Activated naive CD4-positive, alpha-beta T cell treated with anti-CD3 and anti-CD28 coated beads, Interleukin-2, amount 50 U/mL, for 72 hours (primary cell): ENCODE results near the gene HAL. TPM values are rescaled to one million over a fixed set of nuclear protein-coding genes. Genes with fewer than 3 reads are reported as not detected.
A peak's percentile ranks its signal among the peaks of the same experiment; 100 is the strongest.
"Not testable (repeated sequence)": the region's sequence is repeated elsewhere in the genome, so short reads cannot be mapped to it uniquely, and the experiment has no call there.

ENCODE experiments used
- ATAC-seq, 2 donors: fragments of 150-1000 bp; cut with Tn5 transposase; 2 replicates each; pipeline ENCODE4 v1.10.0; 2021; ENCODE audit warnings: mild to moderate bottlenecking in 2 of 2, moderate library complexity in 2 of 2
- DNase-seq, 2 donors: peaks; one replicate each; pipeline ENCODE4 v3.0.0; 2021 to 2022; ENCODE audit warnings: low spot score in 2 of 2
- H3K27ac Mint-ChIP-seq, 2 donors: one replicate each; pipeline ENCODE4 v1.8.0; 2022; ENCODE audit warnings: mild to moderate bottlenecking in 2 of 2, mixed read lengths in 2 of 2
- H3K36me3 Mint-ChIP-seq, 2 donors: one replicate each; pipeline ENCODE4 v1.8.0; 2022; ENCODE audit warnings: mixed read lengths in 2 of 2
- H3K9me3 Mint-ChIP-seq, 2 donors: one replicate each; pipeline ENCODE4 v1.8.0; 2022; ENCODE audit warnings: mixed read lengths in 2 of 2
- total RNA-seq, 2 donors: library from RNA; stranded (reverse); gene quantifications; one replicate each; pipeline ENCODE4 v1.2.3, GENCODE V29; 2022

Gene HAL
- total RNA-seq, 2 donors from 2014 or later: 0.39 to 1.2 TPM

DNA sequence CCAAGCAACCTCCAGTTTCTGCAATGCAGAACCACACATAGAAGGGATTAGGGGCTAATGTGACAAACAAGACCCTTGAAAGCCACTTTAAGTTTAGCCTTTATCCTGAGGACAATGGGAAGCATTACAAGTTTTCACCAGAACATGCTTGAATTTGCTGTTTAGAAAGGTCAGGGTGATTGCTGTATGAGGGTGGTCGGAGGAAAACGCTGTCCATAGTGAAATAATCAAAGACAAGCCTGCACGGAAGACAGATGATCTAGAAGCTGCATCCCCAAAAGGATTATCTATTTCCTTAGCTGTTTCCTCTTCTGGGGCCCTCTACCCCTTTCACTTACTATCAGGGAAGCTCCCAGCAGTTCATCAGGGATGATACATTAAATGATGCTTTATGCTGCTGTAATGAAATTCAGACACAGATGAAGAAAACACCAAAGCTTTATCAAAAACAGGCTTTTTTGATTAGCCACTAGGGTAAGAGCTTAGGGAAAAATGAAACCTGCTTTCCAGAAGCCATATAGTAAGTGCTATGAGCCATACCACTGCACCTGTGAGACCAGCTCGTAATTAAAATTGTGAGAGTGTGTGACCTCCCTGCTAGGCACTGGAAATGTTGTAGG is 6.5 kb downstream of the HAL start:
- H3K36me3 Mint-ChIP-seq: no peaks in the 10 kb centered on the region
- no peak overlapping the region for H3K27ac Mint-ChIP-seq
- no peak for DNase-seq
- H3K9me3 Mint-ChIP-seq: no peaks in the 10 kb centered on the region
- ATAC-seq: no peak

DNA sequence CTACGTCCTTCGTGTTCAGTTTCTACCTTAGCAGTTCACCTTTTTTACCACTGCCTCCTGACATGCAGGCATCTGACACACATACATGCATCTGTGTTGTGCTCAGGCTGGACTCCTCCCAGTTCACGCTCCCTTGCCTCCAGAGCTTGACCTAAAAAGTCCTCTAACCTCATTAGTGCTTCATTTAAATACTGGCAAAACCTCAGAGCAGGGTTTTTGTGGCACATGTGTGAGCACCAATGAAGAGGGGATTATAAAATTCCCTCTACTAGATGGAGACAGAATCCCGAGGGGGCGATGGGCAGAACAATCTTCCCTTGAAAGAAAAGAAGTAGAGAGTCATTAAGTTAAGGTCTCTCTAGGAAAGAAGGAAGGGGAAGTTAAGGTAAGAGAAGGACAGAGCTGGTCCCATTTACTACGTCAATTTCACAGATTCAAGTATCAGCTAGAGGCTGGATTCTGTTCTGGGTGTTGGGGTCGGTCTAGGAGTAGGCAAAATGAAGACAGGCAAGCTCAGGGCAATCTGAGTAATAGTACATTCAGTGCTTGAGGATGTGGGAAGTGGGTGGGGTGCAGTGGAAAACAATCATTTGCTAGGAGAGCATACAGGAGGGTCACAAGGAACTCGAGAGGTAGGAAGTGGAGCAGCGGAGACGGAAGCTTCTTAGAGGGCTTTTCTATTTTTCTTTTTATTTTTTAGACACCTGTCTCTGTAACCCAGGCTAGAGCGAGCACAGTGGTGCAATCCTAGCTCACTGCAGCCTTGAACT is 7.5 kb downstream of the HAL start:
- no peak for DNase-seq
- ATAC-seq: no peak
- Mint-ChIP-seq H3K27ac (peak overlapping the region in 1 of 2 donors; percentile 27), H3K36me3 (no peaks in the 10 kb centered on the region), H3K9me3 (no peaks in the 10 kb centered on the region)

DNA sequence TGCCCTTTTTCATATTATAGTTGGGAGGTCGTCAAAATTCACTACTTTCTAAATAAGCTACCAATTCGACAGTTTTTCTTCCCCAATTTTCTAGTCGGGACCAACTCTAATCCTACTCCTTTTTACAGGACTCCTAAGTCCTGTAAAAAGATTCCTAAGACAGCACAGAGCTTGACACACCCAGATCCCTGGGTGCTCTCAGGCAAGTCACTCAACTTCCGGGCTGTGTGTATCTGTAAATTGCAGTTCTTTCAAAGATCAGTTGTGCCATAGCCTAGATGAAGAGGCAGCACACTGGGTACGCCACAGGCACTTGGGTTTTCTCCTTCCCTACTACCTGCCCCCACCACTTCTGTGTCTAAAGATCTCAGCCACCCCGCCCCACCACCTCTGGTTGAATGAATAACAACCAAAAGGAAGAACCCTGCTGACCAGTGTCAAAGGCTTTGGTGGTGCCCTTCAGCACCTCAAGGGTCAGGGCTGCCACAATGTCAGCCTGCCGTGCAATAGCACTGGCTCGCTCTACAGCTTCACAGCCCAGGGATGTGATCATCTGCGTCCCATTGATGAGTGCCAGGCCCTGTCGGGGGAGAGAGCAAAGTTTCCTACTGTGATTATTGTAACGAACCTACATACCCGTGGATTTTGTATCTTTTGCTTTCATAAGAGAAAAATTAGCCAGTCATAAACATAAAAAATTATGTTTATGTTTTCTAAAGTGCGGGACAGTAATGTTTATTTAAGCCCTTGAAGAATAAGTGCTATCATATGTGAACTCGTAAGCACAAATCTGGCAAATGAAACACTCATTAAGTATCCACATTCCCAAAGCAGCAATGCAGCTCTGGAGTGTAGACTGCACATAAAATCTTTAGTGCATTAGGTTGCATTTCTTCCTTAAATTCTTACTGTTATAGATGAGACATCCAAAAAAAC is 9.2 kb downstream of the HAL start:
- no peak for ATAC-seq
- Mint-ChIP-seq H3K36me3 (no peaks in the 10 kb centered on the region), H3K27ac (no peak overlapping the region), H3K9me3 (no peaks in the 10 kb centered on the region)
- no peak for DNase-seq

DNA sequence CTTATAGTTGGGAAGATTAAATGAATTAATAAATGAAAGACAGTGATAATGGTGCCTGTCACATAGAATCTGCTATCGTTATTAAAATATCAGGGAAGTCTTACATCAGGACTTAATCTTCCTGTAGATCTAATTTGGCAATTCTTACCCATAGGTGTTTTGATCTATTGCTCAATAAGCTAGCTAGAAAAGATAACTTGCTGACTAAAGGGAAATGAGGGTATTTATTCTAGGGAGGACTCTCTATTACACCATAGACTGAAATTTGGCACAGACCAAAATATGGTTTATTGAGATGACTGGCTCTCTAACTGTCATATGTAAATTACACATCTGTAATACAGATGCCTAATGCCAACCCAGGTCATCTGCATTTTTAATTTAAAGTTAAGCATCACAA is 11.5 kb downstream of the HAL start:
- Mint-ChIP-seq H3K27ac (no peak overlapping the region), H3K36me3 (no peaks in the 10 kb centered on the region), H3K9me3 (no peaks in the 10 kb centered on the region)
- DNase-seq (no peak), ATAC-seq (no peak)

DNA sequence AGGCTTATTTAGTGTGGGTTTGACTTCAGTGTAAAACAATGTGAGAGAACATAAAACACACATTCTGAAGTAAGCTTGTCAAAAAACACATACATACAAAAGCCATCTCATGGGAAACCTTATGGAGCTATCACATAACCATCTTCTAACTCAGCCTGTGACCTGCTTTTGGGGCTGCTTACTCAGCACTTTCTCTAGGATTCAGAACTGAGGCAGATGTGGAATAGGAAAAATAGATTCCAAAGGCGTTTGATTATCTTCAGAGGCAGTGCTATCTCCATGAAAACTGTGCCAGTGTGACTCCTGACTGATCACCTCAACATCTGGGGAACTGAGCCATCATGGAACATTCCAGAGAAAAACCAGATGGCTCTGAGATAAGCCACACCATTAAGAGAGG is 13.5 kb downstream of the HAL start:
- no peaks in the 10 kb centered on the region for H3K9me3 Mint-ChIP-seq
- H3K27ac Mint-ChIP-seq: no peak overlapping the region
- DNase-seq: no peak
- no peak for ATAC-seq
- no peaks in the 10 kb centered on the region for H3K36me3 Mint-ChIP-seq

DNA sequence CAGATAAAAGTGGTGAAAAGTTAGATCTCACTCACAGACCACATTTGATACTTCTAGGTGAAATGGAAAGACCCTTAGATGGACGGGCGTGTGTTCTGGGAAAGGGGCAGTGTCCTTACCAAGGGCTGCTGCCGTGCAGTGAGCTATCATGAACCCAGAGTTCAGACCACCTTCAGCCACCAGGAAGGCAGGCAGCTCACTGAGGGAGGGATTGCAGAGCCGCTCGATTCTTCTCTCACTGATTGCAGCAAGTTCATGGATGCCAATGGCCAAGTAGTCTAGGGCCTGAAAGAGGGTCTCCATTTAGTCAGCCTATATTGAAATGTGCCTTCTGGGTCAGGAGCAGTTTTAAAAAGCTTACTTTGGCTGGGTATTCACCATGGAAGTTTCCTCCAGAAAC is 15.7 kb downstream of the HAL start:
- ATAC-seq: no peak
- H3K9me3 Mint-ChIP-seq: no peaks in the 10 kb centered on the region
- H3K27ac Mint-ChIP-seq: no peak overlapping the region
- no peaks in the 10 kb centered on the region for H3K36me3 Mint-ChIP-seq
- no peak for DNase-seq

DNA sequence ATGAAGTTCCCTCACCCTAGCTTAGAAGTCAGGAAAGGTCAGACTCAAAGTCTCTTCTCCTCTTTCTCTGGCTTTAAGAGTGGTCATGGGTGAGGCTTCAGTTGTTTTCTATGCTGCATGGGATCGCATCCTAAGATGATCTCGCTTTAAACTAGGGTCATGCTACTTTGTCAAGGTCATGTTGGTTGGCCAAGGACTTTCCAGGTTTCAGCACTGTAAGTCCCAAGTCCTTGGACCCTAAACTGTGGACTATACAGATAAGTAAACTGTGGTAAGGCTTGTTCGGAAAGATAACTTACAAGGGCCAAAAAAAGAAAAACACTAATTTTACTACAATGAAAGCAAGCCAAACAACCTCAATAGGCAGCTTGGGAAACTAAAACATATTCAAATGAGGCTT is 17.4 kb downstream of the HAL start:
- Mint-ChIP-seq H3K9me3 (no peaks in the 10 kb centered on the region), H3K36me3 (no peaks in the 10 kb centered on the region), H3K27ac (no peak overlapping the region)
- no peak for ATAC-seq
- DNase-seq: no peak

DNA sequence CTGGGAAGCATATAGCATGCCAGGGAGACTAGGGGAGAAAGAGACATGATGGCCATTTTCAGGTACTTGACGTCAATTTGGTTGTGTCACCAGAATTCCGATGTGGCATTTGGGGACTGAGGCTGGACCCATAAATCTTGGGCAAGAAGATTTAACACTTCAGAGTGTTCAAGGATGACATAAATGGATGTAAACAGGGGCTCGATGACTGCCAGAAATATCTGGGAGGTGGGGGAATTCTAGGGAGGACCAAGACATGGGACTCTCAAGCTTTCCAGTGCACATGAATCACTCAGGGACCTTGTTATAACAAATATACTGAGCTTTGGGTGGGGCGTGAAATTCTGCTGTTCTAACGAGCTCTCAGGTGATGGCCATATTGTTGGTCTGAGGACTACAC is 17.8 kb downstream of the HAL start:
- Mint-ChIP-seq H3K9me3 (no peaks in the 10 kb centered on the region), H3K36me3 (no peaks in the 10 kb centered on the region), H3K27ac (no peak overlapping the region)
- ATAC-seq (no peak), DNase-seq (no peak)

DNA sequence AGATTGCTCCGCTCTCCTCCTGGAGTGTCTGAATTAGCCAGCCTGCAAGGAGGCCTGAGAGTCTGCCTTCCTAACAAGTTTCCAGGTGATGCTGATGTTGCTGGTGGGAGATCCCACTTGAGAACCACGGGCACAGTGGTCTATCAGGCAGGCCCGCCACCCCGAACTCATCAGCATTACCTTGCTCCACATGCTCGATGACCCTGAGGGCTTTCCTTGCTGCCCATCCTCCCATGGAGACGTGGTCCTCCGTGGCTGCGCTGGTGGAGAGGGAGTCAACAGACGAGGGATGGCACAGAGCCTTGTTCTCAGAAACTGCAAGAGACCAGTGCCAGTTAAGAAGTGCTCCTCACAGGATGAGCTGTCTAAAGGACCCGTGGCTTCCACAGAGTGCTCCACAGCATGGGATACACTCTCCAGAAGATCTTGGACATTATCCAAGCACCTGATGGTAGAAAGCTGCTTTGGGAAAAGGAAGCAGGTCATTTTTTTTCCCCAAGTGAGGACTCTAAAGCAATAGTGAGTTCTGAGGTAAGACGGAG is 18.3 kb downstream of the HAL start:
- no peak for DNase-seq
- ATAC-seq: no peak
- Mint-ChIP-seq H3K36me3 (no peaks in the 10 kb centered on the region), H3K27ac (no peak overlapping the region), H3K9me3 (no peaks in the 10 kb centered on the region)

DNA sequence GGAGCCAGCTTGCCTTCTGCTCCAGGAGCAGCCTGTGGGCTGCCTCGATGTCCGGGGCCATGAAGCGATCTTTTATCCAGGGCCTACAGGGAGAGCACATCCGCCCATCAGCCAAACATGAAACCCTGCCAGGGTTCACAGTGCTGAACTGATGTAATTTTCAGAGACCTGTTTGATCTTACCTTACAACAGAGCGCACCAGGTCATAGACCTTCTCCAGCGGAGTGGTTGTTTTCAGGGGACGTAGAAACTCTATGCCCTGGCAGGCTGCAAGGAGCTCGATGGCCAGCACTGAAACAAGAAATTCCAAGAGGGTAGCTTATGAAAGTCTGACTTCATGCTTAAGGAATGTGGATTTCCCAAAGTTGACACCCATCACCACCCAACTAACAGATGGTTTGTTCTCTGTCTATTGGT is 19.7 kb downstream of the HAL start:
- Mint-ChIP-seq H3K27ac (no peak overlapping the region), H3K9me3 (no peaks in the 10 kb centered on the region), H3K36me3 (no peaks in the 10 kb centered on the region)
- ATAC-seq (no peak), DNase-seq (no peak)

DNA sequence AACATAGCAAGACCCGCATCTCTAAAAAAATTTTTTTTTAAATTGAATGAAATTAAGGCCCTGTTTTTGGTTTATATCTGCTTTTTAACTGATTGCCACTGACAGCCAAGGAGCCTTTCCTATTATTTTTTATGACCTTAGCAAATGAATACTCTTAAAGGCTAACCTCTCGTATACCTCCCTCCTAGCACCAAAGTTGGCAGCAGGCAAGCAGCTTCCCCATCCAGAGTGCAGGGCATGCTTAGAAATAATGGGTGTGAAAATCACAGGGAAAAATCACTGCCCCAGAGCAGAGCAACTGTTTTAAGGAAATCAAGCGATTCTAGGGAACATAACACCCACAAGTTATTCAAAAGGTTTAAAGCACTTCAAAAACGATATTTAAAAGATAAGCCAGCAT is 20.7 kb downstream of the HAL start:
- no peaks in the 10 kb centered on the region for H3K9me3 Mint-ChIP-seq
- no peak overlapping the region for H3K27ac Mint-ChIP-seq
- no peak for ATAC-seq
- H3K36me3 Mint-ChIP-seq: no peaks in the 10 kb centered on the region
- DNase-seq: no peak

DNA sequence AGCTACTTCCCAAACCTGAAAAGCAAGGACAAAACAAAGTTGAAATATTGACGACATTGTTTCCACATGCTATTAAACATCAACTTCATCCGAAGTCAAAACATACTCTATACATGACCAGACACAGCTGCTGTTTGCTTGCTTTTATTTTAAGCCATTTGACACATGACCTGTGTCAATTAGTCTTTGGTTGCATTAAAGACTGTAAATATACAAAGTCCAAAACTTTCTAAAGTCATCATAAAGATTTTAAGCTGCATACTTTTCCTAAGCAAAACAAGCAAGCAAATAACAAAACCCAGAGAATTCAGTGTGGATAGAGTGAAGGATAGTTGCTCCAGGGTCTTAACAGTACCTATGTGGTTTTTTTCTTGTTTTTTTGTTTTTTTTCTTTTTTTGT is 21.8 kb downstream of the HAL start:
- DNase-seq (no peak), ATAC-seq (no peak)
- Mint-ChIP-seq H3K36me3 (no peaks in the 10 kb centered on the region), H3K9me3 (no peaks in the 10 kb centered on the region), H3K27ac (no peak overlapping the region)

DNA sequence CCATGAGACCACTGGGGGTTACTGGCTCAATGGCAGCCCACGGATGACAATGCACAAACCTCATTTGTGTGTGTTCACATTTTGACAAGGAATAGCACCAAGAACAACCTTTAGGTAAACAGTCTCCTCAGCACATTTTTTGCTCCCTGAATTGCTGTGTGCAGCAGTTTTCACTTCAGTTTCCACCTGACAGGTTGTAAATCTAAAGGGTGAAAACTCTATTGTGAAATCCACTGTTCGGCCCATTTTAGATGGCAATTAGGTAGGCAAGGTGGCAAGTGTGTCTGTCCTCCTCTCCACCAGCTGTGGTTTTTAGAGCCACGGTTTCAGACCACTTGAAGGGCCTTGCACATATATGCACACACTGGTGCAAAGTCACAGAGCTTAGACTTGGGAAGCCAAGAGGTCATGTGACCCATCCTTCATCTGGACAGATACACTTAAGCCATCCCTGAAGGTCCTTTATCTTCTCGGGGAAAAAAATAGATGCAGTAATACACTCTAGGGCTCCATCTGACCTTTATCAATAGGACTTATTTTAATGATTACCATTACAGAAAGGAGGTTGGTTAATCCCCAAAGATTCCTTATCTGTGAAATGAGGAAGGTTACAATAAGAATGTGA is 23.2 kb downstream of the HAL start:
- no peak overlapping the region for H3K27ac Mint-ChIP-seq

DNA sequence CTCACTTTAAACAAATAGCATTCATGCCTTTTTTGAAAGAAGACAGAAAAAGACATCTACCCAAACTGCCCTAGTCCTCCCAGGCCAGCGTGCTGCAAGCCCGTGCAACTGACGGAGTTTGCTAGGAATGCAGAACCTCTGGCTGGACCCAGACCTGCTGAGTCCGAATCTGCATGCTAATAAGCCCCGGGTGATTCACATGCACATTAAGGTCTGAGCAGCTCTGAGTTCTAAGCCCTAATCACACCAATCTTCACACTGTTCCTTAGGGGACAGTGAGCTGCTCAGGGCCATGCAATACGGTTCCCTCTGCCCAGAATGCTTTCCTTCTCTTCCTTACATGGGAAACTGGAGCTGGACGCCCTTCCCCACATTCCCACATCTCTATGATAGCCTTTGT is 25.2 kb downstream of the HAL start:
- ATAC-seq (no peak), DNase-seq (no peak)
- Mint-ChIP-seq H3K36me3 (no peaks in the 10 kb centered on the region), H3K27ac (no peak overlapping the region), H3K9me3 (no peaks in the 10 kb centered on the region)

More for the DNA sequence above, 23.2 kb downstream of the HAL start:
- H3K9me3 Mint-ChIP-seq: no peaks in the 10 kb centered on the region
- H3K36me3 Mint-ChIP-seq: no peaks in the 10 kb centered on the region
- DNase-seq: no peak
- ATAC-seq: no peak

DNA sequence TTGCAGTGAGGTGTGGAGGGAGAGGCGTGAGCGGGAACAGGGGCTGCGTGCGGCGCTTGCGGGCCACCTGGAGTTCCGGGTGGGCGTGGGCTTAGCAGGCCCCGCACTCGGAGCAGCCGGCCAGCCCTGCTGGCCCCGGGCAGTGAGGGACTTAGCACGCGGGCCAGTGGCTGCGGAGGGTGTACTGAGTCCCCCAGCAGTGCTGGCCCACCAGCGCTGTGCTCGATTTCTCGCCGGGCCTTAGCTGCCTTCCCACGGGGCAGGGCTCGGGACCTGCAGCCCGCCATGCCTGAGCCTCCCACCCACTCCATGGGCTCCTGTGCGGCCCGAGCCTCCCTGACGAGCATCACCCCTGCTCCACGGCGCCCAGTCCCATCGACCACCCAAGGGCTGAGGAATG is 27.0 kb downstream of the HAL start:
- not testable (repeated sequence) for H3K36me3 Mint-ChIP-seq, DNase-seq, H3K27ac Mint-ChIP-seq, ATAC-seq, H3K9me3 Mint-ChIP-seq

DNA sequence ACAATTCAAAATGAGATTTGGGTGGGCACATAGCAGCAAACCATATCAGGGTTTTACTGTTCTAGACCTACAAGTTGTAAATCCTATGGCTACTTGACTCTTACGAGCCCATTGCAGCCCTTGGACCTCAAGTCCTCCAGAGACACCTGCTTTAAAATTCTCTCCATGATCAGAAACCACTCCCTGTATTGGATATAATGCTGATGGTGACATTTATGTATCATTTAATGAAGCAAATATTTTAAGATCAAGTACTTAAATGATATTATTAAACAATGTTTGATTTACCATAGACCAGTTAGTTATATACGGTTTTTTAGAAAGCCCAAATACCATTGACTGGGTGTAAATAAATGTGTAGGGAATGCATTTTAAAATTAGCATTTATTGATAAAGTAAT is 28.8 kb downstream of the HAL start:
- Mint-ChIP-seq H3K36me3 (no peaks in the 10 kb centered on the region), H3K27ac (no peak overlapping the region)

More for the DNA sequence above, 28.8 kb downstream of the HAL start:
- no peaks in the 10 kb centered on the region for H3K9me3 Mint-ChIP-seq
- DNase-seq (no peak), ATAC-seq (no peak)
